ENCODE data around the gene C5orf52. TPM values are rescaled to one million over a fixed set of nuclear protein-coding genes. Genes with fewer than 3 reads are reported as not detected.
"Not testable (repeated sequence)": the region's sequence is repeated elsewhere in the genome, so short reads cannot be mapped to it uniquely, and the experiment has no call there.

C5orf52 gene
- total and polyA plus RNA-seq, 2 experiments from 2014 or later, result not detected

DNA sequence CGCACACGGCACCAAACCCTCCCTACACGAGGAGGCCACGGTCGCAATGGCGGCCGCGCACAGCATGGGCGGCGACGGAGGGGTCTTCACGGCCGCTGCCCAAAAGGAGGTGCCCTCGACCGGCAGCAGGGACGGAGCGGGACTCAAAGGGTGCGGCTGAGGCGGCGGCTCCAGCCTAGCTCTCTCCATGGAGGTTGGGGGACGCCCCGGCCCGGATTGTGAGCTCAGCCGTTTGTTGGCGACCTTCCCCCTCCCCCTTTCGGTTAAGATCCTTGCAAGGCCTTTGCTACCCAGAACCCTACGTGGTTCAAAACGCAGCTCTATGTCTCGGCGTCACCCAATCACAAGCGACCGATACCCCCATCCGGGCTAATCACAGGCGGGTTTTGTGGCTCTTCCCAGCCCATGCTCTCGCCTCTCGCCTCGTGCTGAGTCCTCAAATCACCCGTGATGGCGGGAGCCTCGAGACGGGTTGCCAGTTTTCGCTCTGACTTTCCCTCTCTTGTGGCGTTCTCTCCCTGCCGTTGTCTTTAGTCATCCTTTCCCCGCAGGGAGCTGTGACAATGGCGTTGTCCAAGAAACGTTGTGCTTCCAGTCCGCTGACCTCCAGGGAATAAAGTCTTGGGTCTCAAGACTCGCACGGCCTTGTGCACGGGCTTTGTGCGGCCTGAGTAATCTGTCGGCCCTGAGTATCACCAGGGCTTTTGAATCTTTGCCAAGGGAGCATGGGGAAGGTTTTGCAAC is 19.5 kb downstream of the C5orf52 start:
- Histone ChIP-seq H3K36me3 (ENCODE audit: insufficient read depth) (0 out of 2 replicates have a peak, but pooled peaks cover 4% of the 10 kb centered on the region), H3K79me2 (replicated peaks; ENCODE audit: insufficient read depth) (no peaks in the 10 kb centered on the region), H3K27ac (ENCODE audit: low read depth) (no peak overlapping the region), H4K20me1 (replicated peaks; ENCODE audit: insufficient read depth) (no peaks in the 10 kb centered on the region), H3K27me3 (ENCODE audit: insufficient read depth) (no peaks in the 10 kb centered on the region), H3K4me3 (no peak overlapping the region), H3K9me2 (ENCODE audit: insufficient read depth) (no peaks in the 10 kb centered on the region), H3F3A (replicated peaks; ENCODE audit: low read depth) (no peaks in the 10 kb centered on the region), H2AFZ (0 out of 2 replicates have a peak overlapping the region, but pooled peaks have one; percentile 38), H3K4me1 (ENCODE audit: insufficient read depth) (no peaks in the 10 kb centered on the region), H3K4me2 (no peak overlapping the region)
- DNase-seq (ENCODE audit: low spot score) (no peak), ATAC-seq (no peak)
- Mint-ChIP-seq H3K27me3 (ENCODE audit: insufficient read depth, low read depth, poor library complexity) (peaks cover 2% of the 10 kb centered on the region), H3K9me3 (peaks cover 26% of the 10 kb centered on the region), H3K4me3 (no peak overlapping the region; the same call in 2 of the 3 replicates), H3K36me3 (ENCODE audit: low read depth) (peaks cover 5% of the 10 kb centered on the region), H3K4me1 (no peaks in the 10 kb centered on the region; the same call in 2 of the 3 replicates), H3K27ac (no peak overlapping the region)
- TF ChIP-seq, protein P1, sequence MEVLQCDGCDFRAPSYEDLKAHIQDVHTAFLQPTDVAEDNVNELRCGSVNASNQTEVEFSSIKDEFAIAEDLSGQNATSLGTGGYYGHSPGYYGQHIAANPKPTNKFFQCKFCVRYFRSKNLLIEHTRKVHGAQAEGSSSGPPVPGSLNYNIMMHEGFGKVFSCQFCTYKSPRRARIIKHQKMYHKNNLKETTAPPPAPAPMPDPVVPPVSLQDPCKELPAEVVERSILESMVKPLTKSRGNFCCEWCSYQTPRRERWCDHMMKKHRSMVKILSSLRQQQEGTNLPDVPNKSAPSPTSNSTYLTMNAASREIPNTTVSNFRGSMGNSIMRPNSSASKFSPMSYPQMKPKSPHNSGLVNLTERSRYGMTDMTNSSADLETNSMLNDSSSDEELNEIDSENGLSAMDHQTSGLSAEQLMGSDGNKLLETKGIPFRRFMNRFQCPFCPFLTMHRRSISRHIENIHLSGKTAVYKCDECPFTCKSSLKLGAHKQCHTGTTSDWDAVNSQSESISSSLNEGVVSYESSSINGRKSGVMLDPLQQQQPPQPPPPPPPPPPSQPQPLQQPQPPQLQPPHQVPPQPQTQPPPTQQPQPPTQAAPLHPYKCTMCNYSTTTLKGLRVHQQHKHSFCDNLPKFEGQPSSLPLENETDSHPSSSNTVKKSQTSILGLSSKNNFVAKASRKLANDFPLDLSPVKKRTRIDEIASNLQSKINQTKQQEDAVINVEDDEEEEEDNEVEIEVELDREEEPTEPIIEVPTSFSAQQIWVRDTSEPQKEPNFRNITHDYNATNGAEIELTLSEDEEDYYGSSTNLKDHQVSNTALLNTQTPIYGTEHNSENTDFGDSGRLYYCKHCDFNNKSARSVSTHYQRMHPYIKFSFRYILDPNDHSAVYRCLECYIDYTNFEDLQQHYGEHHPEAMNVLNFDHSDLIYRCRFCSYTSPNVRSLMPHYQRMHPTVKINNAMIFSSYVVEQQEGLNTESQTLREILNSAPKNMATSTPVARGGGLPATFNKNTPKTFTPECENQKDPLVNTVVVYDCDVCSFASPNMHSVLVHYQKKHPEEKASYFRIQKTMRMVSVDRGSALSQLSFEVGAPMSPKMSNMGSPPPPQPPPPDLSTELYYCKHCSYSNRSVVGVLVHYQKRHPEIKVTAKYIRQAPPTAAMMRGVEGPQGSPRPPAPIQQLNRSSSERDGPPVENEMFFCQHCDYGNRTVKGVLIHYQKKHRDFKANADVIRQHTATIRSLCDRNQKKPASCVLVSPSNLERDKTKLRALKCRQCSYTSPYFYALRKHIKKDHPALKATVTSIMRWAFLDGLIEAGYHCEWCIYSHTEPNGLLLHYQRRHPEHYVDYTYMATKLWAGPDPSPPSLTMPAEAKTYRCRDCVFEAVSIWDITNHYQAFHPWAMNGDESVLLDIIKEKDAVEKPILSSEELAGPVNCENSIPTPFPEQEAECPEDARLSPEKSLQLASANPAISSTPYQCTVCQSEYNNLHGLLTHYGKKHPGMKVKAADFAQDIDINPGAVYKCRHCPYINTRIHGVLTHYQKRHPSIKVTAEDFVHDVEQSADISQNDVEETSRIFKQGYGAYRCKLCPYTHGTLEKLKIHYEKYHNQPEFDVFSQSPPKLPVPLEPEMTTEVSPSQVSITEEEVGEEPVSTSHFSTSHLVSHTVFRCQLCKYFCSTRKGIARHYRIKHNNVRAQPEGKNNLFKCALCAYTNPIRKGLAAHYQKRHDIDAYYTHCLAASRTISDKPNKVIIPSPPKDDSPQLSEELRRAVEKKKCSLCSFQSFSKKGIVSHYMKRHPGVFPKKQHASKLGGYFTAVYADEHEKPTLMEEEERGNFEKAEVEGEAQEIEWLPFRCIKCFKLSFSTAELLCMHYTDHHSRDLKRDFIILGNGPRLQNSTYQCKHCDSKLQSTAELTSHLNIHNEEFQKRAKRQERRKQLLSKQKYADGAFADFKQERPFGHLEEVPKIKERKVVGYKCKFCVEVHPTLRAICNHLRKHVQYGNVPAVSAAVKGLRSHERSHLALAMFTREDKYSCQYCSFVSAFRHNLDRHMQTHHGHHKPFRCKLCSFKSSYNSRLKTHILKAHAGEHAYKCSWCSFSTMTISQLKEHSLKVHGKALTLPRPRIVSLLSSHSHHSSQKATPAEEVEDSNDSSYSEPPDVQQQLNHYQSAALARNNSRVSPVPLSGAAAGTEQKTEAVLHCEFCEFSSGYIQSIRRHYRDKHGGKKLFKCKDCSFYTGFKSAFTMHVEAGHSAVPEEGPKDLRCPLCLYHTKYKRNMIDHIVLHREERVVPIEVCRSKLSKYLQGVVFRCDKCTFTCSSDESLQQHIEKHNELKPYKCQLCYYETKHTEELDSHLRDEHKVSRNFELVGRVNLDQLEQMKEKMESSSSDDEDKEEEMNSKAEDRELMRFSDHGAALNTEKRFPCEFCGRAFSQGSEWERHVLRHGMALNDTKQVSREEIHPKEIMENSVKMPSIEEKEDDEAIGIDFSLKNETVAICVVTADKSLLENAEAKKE (CRISPR knock-in tag; IDR thresholded peaks at IDR 0.05), result no peak
- TF ChIP-seq NANOG (IDR thresholded peaks at IDR 0.05; ENCODE audit: borderline replicate concordance) (no peak), CREB1 (CRISPR knock-in tag; IDR thresholded peaks at IDR 0.05; ENCODE audit: low read depth) (no peak), CTCF (conservative IDR thresholded peaks at IDR 0.05; ENCODE audit: low read depth in 2 of 2) (no peak; a peak in 1 of 4 replicates), POLR2AphosphoS5 (IDR thresholded peaks at IDR 0.05; ENCODE audit: low read depth) (no peak), JUNB (IDR thresholded peaks at IDR 0.05; ENCODE audit: unreplicated experiment) (no peak), ZNF114 (CRISPR knock-in tag; IDR thresholded peaks at IDR 0.05) (no peak)

DNA sequence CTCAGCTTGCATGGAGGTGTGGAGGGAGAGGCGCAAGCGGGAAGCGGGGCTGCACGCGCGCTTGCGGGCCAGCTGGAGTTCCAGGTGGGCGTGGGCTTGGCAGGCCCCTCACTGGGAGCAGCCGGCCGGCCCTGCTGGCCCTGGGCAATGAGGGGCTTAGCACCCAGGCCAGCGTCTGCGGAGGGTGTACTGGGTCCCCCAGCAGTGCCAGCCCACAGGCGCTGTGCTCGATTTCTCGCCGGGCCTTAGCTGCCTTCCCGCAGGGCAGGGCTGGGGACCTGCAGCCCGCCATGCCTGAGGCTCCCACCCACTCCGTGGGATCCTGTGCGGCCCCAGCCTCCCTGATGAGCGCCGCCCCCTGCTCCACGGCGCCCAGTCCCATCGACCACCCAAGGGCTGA is 22.5 kb downstream of the C5orf52 start:
- H2AFZ ChIP-seq; H3K27me3 ChIP-seq (ENCODE audit: insufficient read depth); ATAC-seq; H3F3A ChIP-seq (replicated peaks; ENCODE audit: low read depth); H3K4me2 ChIP-seq; H3K9me2 ChIP-seq (ENCODE audit: insufficient read depth); H3K27ac ChIP-seq (ENCODE audit: low read depth); H3K79me2 ChIP-seq (replicated peaks; ENCODE audit: insufficient read depth); H3K4me3 ChIP-seq; H3K36me3 ChIP-seq (ENCODE audit: insufficient read depth); H4K20me1 ChIP-seq (replicated peaks; ENCODE audit: insufficient read depth); DNase-seq (ENCODE audit: low spot score); H3K27ac Mint-ChIP-seq; H3K4me3 Mint-ChIP-seq; H3K4me1 ChIP-seq (ENCODE audit: insufficient read depth); H3K4me1 Mint-ChIP-seq; H3K27me3 Mint-ChIP-seq (ENCODE audit: insufficient read depth, low read depth, poor library complexity): not testable (repeated sequence)
- Mint-ChIP-seq H3K9me3 (peaks cover 39% of the 10 kb centered on the region), H3K36me3 (ENCODE audit: low read depth) (peaks cover 12% of the 10 kb centered on the region)

DNA sequence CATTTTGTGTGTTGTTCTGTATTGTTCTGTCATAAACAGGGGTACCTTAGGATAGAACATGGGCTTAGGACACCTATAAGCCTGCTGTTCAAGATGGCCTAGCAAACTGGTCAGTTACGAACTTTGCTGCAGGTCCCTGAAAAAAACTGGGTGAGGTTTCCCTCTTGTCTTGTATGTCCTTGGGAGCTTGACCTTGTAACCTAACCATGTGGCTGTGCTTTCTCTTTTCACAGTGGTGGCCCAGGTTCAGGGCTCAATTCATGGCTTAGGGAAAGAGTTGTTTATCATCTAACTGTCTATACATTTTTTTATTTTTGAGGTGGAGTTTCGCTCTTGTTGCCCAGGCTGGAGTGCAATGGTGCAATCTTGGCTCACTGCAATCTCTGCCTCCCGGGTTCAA is 24.8 kb downstream of the C5orf52 start:
- not testable (repeated sequence) for H3K27me3 ChIP-seq (ENCODE audit: insufficient read depth); H3K27ac ChIP-seq (ENCODE audit: low read depth); H3K27ac Mint-ChIP-seq; H3K27me3 Mint-ChIP-seq (ENCODE audit: insufficient read depth, low read depth, poor library complexity); H2AFZ ChIP-seq; H3K79me2 ChIP-seq (replicated peaks; ENCODE audit: insufficient read depth); H3K4me3 Mint-ChIP-seq; H3F3A ChIP-seq (replicated peaks; ENCODE audit: low read depth); DNase-seq (ENCODE audit: low spot score); H3K4me1 ChIP-seq (ENCODE audit: insufficient read depth); H3K4me2 ChIP-seq; ATAC-seq; H3K36me3 ChIP-seq (ENCODE audit: insufficient read depth); H4K20me1 ChIP-seq (replicated peaks; ENCODE audit: insufficient read depth); H3K4me1 Mint-ChIP-seq; H3K4me3 ChIP-seq; H3K9me2 ChIP-seq (ENCODE audit: insufficient read depth)
- Mint-ChIP-seq H3K9me3 (peaks cover 60% of the 10 kb centered on the region), H3K36me3 (ENCODE audit: low read depth) (peaks cover 20% of the 10 kb centered on the region)

All from GM23338 (cell line).